ENCODE results near the gene ADH5. TPM values are rescaled to one million over a fixed set of nuclear protein-coding genes. Genes with fewer than 3 reads are reported as not detected.

The ADH5 gene
- total RNA-seq, 2 donors from 2014 or later: 67.4 to 76.3 TPM

- Histone ChIP-seq H3K27me3 (no peaks in the 10 kb centered on the region), H3K36me3 (peaks cover 16% of the 10 kb centered on the region), H3K4me1 (no peaks in the 10 kb centered on the region), H3K9me3 (no peaks in the 10 kb centered on the region), H3K27ac (peak overlapping the region in 1 of 2 donors; percentile 32), H3K4me3 (no peak overlapping the region)
- TF ChIP-seq CTCF (IDR thresholded peaks at IDR 0.05): no peak
- DNase-seq (ENCODE audit: low spot score): no peak
Observed at GRCh38 chr4:99059550-99059949, 29.0 kb downstream of the ADH5 start.

- H3K4me3 ChIP-seq: no peak overlapping the region
- no peaks in the 10 kb centered on the region for H3K27me3 ChIP-seq
- H3K36me3 ChIP-seq: peaks cover 19% of the 10 kb centered on the region
- TF ChIP-seq CTCF (IDR thresholded peaks at IDR 0.05): no peak
- H3K9me3 ChIP-seq: no peaks in the 10 kb centered on the region
- no peak overlapping the region for H3K27ac ChIP-seq
- no peaks in the 10 kb centered on the region for H3K4me1 ChIP-seq
- no peak for DNase-seq (ENCODE audit: low spot score)
Observed at GRCh38 chr4:99058228-99058627, 30.4 kb downstream of the ADH5 start.

- Histone ChIP-seq H3K27ac (no peak overlapping the region), H3K27me3 (no peaks in the 10 kb centered on the region), H3K9me3 (no peaks in the 10 kb centered on the region), H3K4me1 (no peaks in the 10 kb centered on the region), H3K36me3 (peaks cover 31% of the 10 kb centered on the region), H3K4me3 (no peak overlapping the region)
- no peak for DNase-seq (ENCODE audit: low spot score)
- TF ChIP-seq CTCF (IDR thresholded peaks at IDR 0.05): no peak
Observed at GRCh38 chr4:99054428-99054994, 34.1 kb downstream of the ADH5 start.

- no peaks in the 10 kb centered on the region for H3K27me3 ChIP-seq
- H3K36me3 ChIP-seq: peaks cover 36% of the 10 kb centered on the region
- H3K4me1 ChIP-seq: no peaks in the 10 kb centered on the region
- H3K27ac ChIP-seq: no peak overlapping the region
- no peak overlapping the region for H3K4me3 ChIP-seq
- no peak for DNase-seq (ENCODE audit: low spot score)
- no peaks in the 10 kb centered on the region for H3K9me3 ChIP-seq
- TF ChIP-seq CTCF (IDR thresholded peaks at IDR 0.05): no peak
Observed at GRCh38 chr4:99052902-99053301, 35.7 kb downstream of the ADH5 start.

- TF ChIP-seq CTCF (IDR thresholded peaks at IDR 0.05): no peak
- Histone ChIP-seq H3K9me3 (no peaks in the 10 kb centered on the region), H3K4me1 (no peaks in the 10 kb centered on the region), H3K4me3 (no peak overlapping the region), H3K27ac (no peak overlapping the region), H3K27me3 (no peaks in the 10 kb centered on the region), H3K36me3 (peaks cover 52% of the 10 kb centered on the region)
- no peak for DNase-seq (ENCODE audit: low spot score)
Observed at GRCh38 chr4:99047710-99048109, 40.9 kb downstream of the ADH5 start.

GRCh38 chr4:99043346-99043745 lies 45.2 kb downstream of the ADH5 start:
- no peak for DNase-seq (ENCODE audit: low spot score)
- Histone ChIP-seq H3K36me3 (peaks cover 26% of the 10 kb centered on the region), H3K4me3 (no peak overlapping the region), H3K4me1 (no peaks in the 10 kb centered on the region), H3K27ac (no peak overlapping the region), H3K27me3 (no peaks in the 10 kb centered on the region), H3K9me3 (peaks cover 0 to 7% of the 10 kb centered on the region in 2 donors)
- no peak for TF ChIP-seq CTCF (IDR thresholded peaks at IDR 0.05)

Data from right atrium auricular region (tissue), 2 donors.